SK-N-SH (cell line): ENCODE measurements around the gene KICS2. TPM values are rescaled to one million over a fixed set of nuclear protein-coding genes. Genes with fewer than 3 reads are reported as not detected.

Experiments used
- CTCF ChIA-PET: fragments of 300-600, 350-600 bp; formaldehyde crosslinking; extraction: SDS; loops from one replicate; lab custom pipeline; 2021; lab: Yijun Ruan, JAX
- POLR2A ChIA-PET: fragments of 350-600 bp; sonication (Branson Sonifier 250); formaldehyde crosslinking; extraction: SDS; loops from one replicate; lab custom pipeline; 2020; ENCODE audit warnings: antibody characterized with exemption, inconsistent platforms; lab: Yijun Ruan, JAX
- DNase-seq: peaks from one replicate; pipeline ENCODE4 v3.0.0; 2012
- H2AFZ ChIP-seq: fragments of 200-600 bp; sonication (generic); 2 replicates; pipeline ENCODE4 v1.8.1; 2016; ENCODE audit warnings: antibody characterized with exemption, mild to moderate bottlenecking, low read depth
- H3F3A ChIP-seq: fragments of 200-600 bp; sonication (generic); replicated peaks from 2 replicates; pipeline ENCODE3; 2016; ENCODE audit warnings: antibody characterized with exemption, mild to moderate bottlenecking; ENCODE audit not compliant: insufficient read depth
- H3K27ac ChIP-seq, 2 experiments: fragments of 200-500 bp in 1 of 2; fragments of 200-600 bp in 1 of 2; sonication (Bioruptor generic) in 1 of 2; sonication (generic), shearing (Covaris generic) in 1 of 2; 2 replicates each; pipeline versions ENCODE4 v1.5.1 to v1.6.1; 2014 to 2016; ENCODE audit warnings: low read depth in 2 of 2, inconsistent platforms in 1 of 2, low read length in 1 of 2, mild to moderate bottlenecking in 1 of 2, mixed read lengths in 1 of 2
- H3K27me3 ChIP-seq: fragments of 200-600 bp; sonication (generic), shearing (Covaris generic); 2 replicates; pipeline ENCODE4 v1.6.1; 2016; ENCODE audit warnings: mixed run types; ENCODE audit not compliant: insufficient read depth
- H3K36me3 ChIP-seq, 2 experiments: fragments of 200-500 bp in 1 of 2; fragments of 200-600 bp in 1 of 2; sonication (Bioruptor generic) in 1 of 2; sonication (generic) in 1 of 2; replicated peaks in 1 of 2; 2 replicates each; pipeline versions ENCODE3 to v1.5.1; 2014 to 2016; ENCODE audit warnings: low read length in 1 of 2, mild to moderate bottlenecking in 1 of 2; ENCODE audit not compliant: insufficient read depth in 2 of 2, control insufficient read depth in 1 of 2
- H3K4me1 ChIP-seq, 2 experiments: fragments of 200-500 bp in 1 of 2; fragments of 200-600 bp in 1 of 2; sonication (Bioruptor generic) in 1 of 2; sonication (generic), shearing (Covaris generic) in 1 of 2; 2 replicates each; pipeline versions ENCODE4 v1.5.1 to v1.6.1; 2014 to 2016; ENCODE audit warnings: low read depth in 1 of 2, low read length in 1 of 2, mixed run types in 1 of 2; ENCODE audit not compliant: insufficient read depth in 2 of 2, control insufficient read depth in 1 of 2
- H3K4me2 ChIP-seq: fragments of 200-600 bp; sonication (generic), shearing (Covaris generic); 2 replicates; pipeline ENCODE4 v1.6.1; 2017; ENCODE audit warnings: mixed run types
- H3K4me3 ChIP-seq, 2 experiments: fragments of 200-500 bp in 1 of 2; fragments of 200-600 bp in 1 of 2; sonication (Bioruptor generic) in 1 of 2; sonication (generic), shearing (Covaris generic) in 1 of 2; 2 replicates each; pipeline versions ENCODE4 v1.5.1 to v1.8.1; 2014 to 2016; ENCODE audit warnings: low read depth in 2 of 2, inconsistent platforms in 1 of 2, low read length in 1 of 2, mild to moderate bottlenecking in 1 of 2, mixed read lengths in 1 of 2, moderate library complexity in 1 of 2
- H3K79me2 ChIP-seq: fragments of 200-600 bp; sonication (generic); 2 replicates; pipeline ENCODE4 v1.8.1; 2017; ENCODE audit warnings: mild to moderate bottlenecking; ENCODE audit not compliant: insufficient read depth
- H3K9ac ChIP-seq: fragments of 200-600 bp; sonication (generic); 2 replicates; pipeline ENCODE4 v1.6.1; 2017; ENCODE audit warnings: mixed run types
- H3K9me2 ChIP-seq: fragments of 200-600 bp; sonication (generic); 2 replicates; pipeline ENCODE4 v1.6.1; 2017; ENCODE audit warnings: mixed run types
- H3K9me3 ChIP-seq: fragments of 200-600 bp; sonication (generic); 2 replicates; pipeline ENCODE4 v1.6.1; 2017; ENCODE audit warnings: mixed run types, mild to moderate bottlenecking, moderate library complexity
- H4K20me1 ChIP-seq: fragments of 200-600 bp; sonication (generic); 2 replicates; pipeline ENCODE4 v1.6.1; 2017; ENCODE audit warnings: mild to moderate bottlenecking, mixed run types; ENCODE audit not compliant: insufficient read depth
- EP300 ChIP-seq, 2 experiments: IDR thresholded peaks; 2 replicates each; pipeline versions ENCODE4 v1.4.0 to v1.6.1; 2012; ENCODE audit warnings: borderline replicate concordance in 1 of 2, low read depth in 1 of 2, low read length in 1 of 2
- FOXM1 ChIP-seq: IDR thresholded peaks from 2 replicates; pipeline ENCODE4 v1.4.0; 2012; ENCODE audit warnings: low read depth, mild to moderate bottlenecking
- GABPA ChIP-seq: IDR thresholded peaks from 2 replicates; pipeline ENCODE4 v1.4.0; 2012; ENCODE audit warnings: low read depth, mild to moderate bottlenecking
- JUND ChIP-seq: IDR thresholded peaks from 2 replicates; pipeline ENCODE4 v1.4.0; 2012
- MEF2A ChIP-seq: IDR thresholded peaks from 2 replicates; pipeline ENCODE4 v1.4.0; 2012; ENCODE audit warnings: low read depth, borderline replicate concordance
- RAD21 ChIP-seq: IDR thresholded peaks from 2 replicates; pipeline ENCODE4 v1.6.1; 2012; ENCODE audit warnings: mild to moderate bottlenecking, low read length
- RCOR1 ChIP-seq: fragments of 150-350 bp; IDR thresholded peaks from 2 replicates; pipeline ENCODE4 v1.6.1; 2017; ENCODE audit warnings: antibody characterized with exemption, low read length
- RFX5 ChIP-seq: IDR thresholded peaks from 2 replicates; pipeline ENCODE4 v1.6.1; 2012; ENCODE audit warnings: mild to moderate bottlenecking, improper control_type of control experiment, low read length
- RXRA ChIP-seq: IDR thresholded peaks from 2 replicates; pipeline ENCODE4 v1.4.0; 2012; ENCODE audit warnings: low read depth, mild to moderate bottlenecking, borderline replicate concordance
- SIN3A ChIP-seq: IDR thresholded peaks from 2 replicates; pipeline ENCODE4 v1.6.1; 2012; ENCODE audit warnings: low read depth, mild to moderate bottlenecking, low read length, moderate library complexity, borderline replicate concordance
- SMC3 ChIP-seq: IDR thresholded peaks from 2 replicates; pipeline ENCODE4 v1.6.1; 2012; ENCODE audit warnings: low read depth, low read length, improper control_type of control experiment
- TAF1 ChIP-seq: IDR thresholded peaks from 2 replicates; pipeline ENCODE4 v1.6.1; 2012; ENCODE audit warnings: low read depth, mild to moderate bottlenecking, low read length, moderate library complexity, borderline replicate concordance
- TCF12 ChIP-seq: IDR thresholded peaks from 2 replicates; pipeline ENCODE4 v1.4.0; 2012
- YY1 ChIP-seq: IDR thresholded peaks from 2 replicates; pipeline ENCODE4 v1.4.0; 2012; ENCODE audit warnings: low read depth, mild to moderate bottlenecking
- WGBS: methylation state at CpG from one replicate; pipeline ENCODE4 v1.1.6; 2017; ENCODE audit warnings: low lambda C conversion rate; 5-methylcytosine and 5-hydroxymethylcytosine counted together
- polyA plus RNA-seq, 3 experiments: library from polyadenylated mRNA; depleted of rRNA; stranded (reverse); fragments of >200 nt; gene quantifications; 2 replicates each; pipeline ENCODE4 v1.2.3, GENCODE V29; 2012
- TF ChIP-seq, protein P1 (sequence below): fragments of 150-350 bp; IDR thresholded peaks from 2 replicates; pipeline ENCODE4 v1.6.1; 2017; ENCODE audit warnings: antibody characterized with exemption, low read length, low read depth, borderline replicate concordance
- TF ChIP-seq, protein P2 (sequence below): IDR thresholded peaks from 2 replicates; pipeline ENCODE4; 2012
- TF ChIP-seq, protein P3 (sequence below): IDR thresholded peaks from 2 replicates; pipeline ENCODE4 v1.4.0; 2012; ENCODE audit warnings: low read depth, borderline replicate concordance
- TF ChIP-seq, protein P4 (sequence below): IDR thresholded peaks from 2 replicates; pipeline ENCODE4 v1.4.0; 2012; ENCODE audit warnings: low read depth

KICS2 gene
- polyA plus RNA-seq, 1 of the 3 experiments (the other 2 are of a cell fraction) = 4.1 TPM

DNA sequence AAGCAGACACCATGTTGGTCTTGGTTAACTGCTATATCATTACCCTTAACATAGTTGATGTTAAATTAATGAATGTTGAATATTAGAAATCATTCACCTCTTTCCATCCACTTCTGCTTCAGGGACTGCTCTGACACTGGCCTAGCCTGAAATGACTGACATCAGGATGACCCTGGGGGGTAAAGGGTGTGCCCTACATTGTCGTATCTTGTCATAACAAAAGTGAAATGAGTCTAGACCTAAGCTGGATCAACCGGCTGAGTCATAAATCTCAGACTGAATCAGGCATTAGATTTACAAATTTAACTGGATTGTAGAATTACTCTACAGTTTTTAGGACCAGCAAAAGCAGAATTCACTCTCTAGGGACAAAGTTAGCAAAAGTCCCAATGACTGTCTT lies 35.3 kb downstream of the KICS2 start:
- Histone ChIP-seq H2AFZ (peak overlapping the region; percentile 59; the same call in 1 of the 2 replicates), H3K4me1 (peaks cover 7 to 33% of the 10 kb centered on the region in 2 experiments), H3K4me3 (no peak overlapping the region), H3K9ac (peak overlapping the region; percentile 17; the same call in 1 of the 2 replicates), H3F3A (peaks cover 31% of the 10 kb centered on the region), H3K36me3 (no peaks in the 10 kb centered on the region), H3K4me2 (peak overlapping the region; percentile 65), H4K20me1 (no peaks in the 10 kb centered on the region), H3K27me3 (no peaks in the 10 kb centered on the region), H3K79me2 (no peaks in the 10 kb centered on the region), H3K27ac (peak overlapping the region; percentile 68 to 79), H3K9me3 (no peaks in the 10 kb centered on the region), H3K9me2 (no peaks in the 10 kb centered on the region)
- no peak for DNase-seq
- TF ChIP-seq TAF1 = no peak
- ChIA-PET POLR2A (no interaction called here), CTCF (interaction anchor here (1.0 to 1.4 kb wide), 2 partner anchors 343 kb away, joined by 4 to 7 read pairs; partner anchors contain the start of gene SRGAP1)
- WGBS = 37% methylated on average over 2 of the region's 2 CpGs

DNA sequence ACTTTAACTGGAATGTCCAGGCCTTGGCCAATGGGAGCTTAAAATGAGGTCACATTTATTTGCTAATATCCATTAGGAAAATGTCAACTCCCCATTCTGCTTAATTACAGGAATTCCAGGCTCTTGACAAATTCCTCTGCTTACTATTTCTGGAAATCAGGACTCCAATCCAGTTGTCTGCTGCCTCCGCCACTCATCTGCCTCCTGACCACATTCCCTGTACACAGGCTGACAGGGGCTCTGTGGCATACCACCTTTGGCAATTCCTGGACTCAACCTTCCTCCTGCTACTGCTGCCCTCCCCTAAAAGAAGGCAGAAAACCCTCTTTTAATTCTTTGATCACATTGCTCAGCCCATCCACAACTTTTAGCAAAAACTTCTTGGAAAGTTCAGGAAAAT lies 37.9 kb downstream of the KICS2 start:
- ChIA-PET POLR2A (no interaction called here), CTCF (interaction anchor here (0.8 to 2.0 kb wide), 3 partner anchors 72 to 343 kb away, joined by 3 to 8 read pairs (median 7); partner anchors contain the start of gene SRGAP1)
- H3K4me3 ChIP-seq = no peak overlapping the region
- no peaks in the 10 kb centered on the region for H3K9me3 ChIP-seq
- no peak overlapping the region for H3K27ac ChIP-seq
- no peak for DNase-seq
- peaks cover 47% of the 10 kb centered on the region for H3F3A ChIP-seq
- no peaks in the 10 kb centered on the region for H3K9me2 ChIP-seq
- H3K4me2 ChIP-seq = no peak overlapping the region
- H4K20me1 ChIP-seq = no peaks in the 10 kb centered on the region
- TF ChIP-seq FOXM1 (no peak), TCF12 (no peak), RAD21 (no peak), EP300 (IDR thresholded peaks at IDR 0.05; ENCODE audit: borderline replicate concordance in 1 of 2, low read depth in 1 of 2, low read length in 1 of 2) (no peak), SIN3A (no peak), SMC3 (no peak), JUND (no peak), MEF2A (no peak), RXRA (no peak), RCOR1 (no peak), RFX5 (no peak), GABPA (no peak), YY1 (no peak)
- TF ChIP-seq, protein P1, sequence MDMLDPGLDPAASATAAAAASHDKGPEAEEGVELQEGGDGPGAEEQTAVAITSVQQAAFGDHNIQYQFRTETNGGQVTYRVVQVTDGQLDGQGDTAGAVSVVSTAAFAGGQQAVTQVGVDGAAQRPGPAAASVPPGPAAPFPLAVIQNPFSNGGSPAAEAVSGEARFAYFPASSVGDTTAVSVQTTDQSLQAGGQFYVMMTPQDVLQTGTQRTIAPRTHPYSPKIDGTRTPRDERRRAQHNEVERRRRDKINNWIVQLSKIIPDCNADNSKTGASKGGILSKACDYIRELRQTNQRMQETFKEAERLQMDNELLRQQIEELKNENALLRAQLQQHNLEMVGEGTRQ = no peak
- TF ChIP-seq, protein P2, sequence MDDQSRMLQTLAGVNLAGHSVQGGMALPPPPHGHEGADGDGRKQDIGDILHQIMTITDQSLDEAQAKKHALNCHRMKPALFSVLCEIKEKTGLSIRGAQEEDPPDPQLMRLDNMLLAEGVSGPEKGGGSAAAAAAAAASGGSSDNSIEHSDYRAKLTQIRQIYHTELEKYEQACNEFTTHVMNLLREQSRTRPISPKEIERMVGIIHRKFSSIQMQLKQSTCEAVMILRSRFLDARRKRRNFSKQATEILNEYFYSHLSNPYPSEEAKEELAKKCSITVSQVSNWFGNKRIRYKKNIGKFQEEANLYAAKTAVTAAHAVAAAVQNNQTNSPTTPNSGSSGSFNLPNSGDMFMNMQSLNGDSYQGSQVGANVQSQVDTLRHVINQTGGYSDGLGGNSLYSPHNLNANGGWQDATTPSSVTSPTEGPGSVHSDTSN = no peak
- TF ChIP-seq, protein P3, sequence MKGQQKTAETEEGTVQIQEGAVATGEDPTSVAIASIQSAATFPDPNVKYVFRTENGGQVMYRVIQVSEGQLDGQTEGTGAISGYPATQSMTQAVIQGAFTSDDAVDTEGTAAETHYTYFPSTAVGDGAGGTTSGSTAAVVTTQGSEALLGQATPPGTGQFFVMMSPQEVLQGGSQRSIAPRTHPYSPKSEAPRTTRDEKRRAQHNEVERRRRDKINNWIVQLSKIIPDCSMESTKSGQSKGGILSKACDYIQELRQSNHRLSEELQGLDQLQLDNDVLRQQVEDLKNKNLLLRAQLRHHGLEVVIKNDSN = no peak
- TF ChIP-seq, protein P4, sequence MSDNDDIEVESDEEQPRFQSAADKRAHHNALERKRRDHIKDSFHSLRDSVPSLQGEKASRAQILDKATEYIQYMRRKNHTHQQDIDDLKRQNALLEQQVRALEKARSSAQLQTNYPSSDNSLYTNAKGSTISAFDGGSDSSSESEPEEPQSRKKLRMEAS = no peak
- no peaks in the 10 kb centered on the region for H3K36me3 ChIP-seq
- no peaks in the 10 kb centered on the region for H3K79me2 ChIP-seq
- 100% methylated on average over 1 of the region's 1 CpG for WGBS
- H3K4me1 ChIP-seq = peaks cover 10 to 41% of the 10 kb centered on the region in 2 experiments
- no peak overlapping the region for H2AFZ ChIP-seq
- no peaks in the 10 kb centered on the region for H3K27me3 ChIP-seq
- H3K9ac ChIP-seq = no peak overlapping the region
